ENCODE data around the gene CHI3L1. TPM values are rescaled to one million over a fixed set of nuclear protein-coding genes. Genes with fewer than 3 reads are reported as not detected.

CHI3L1 gene
- total RNA-seq, 1 experiment from 2014 or later = not detected

GRCh38 chr1:203177036-203177405 lies 9.5 kb downstream of the CHI3L1 start:
- Histone ChIP-seq H4K8ac (replicated peaks; ENCODE audit: insufficient read length, low read depth, low read length) (no peak overlapping the region), H2AFZ (ENCODE audit: low read length) (no peak overlapping the region), H3K9me3 (ENCODE audit: control insufficient read depth, low read depth, low read length) (no peaks in the 10 kb centered on the region), H3K4me1 (ENCODE audit: insufficient read depth, low read length) (no peaks in the 10 kb centered on the region), H3K23me2 (ENCODE audit: insufficient read length, low read depth, low read length, poor library complexity, severe bottlenecking) (no peaks in the 10 kb centered on the region), H2BK120ac (ENCODE audit: low read depth, low read length, poor library complexity, severe bottlenecking) (no peak overlapping the region), H4K5ac (ENCODE audit: insufficient read length, low read depth, low read length) (no peak overlapping the region), H3K4ac (ENCODE audit: low read depth, low read length) (no peak overlapping the region), H3K27ac (ENCODE audit: insufficient read length, low read depth, low read length) (no peak overlapping the region), H3K9ac (ENCODE audit: extremely low read depth, insufficient read length, low read length) (no peak overlapping the region), H3K14ac (ENCODE audit: insufficient read depth, low read length) (no peak overlapping the region), H3K79me1 (ENCODE audit: insufficient read depth, low read depth, low read length, poor library complexity, severe bottlenecking) (no peaks in the 10 kb centered on the region), H3K27me3 (ENCODE audit: insufficient read depth, low read length) (no peaks in the 10 kb centered on the region), H2BK20ac (ENCODE audit: low read depth, low read length, poor library complexity, severe bottlenecking) (no peak overlapping the region), H3K79me2 (ENCODE audit: insufficient read depth, low read length) (no peaks in the 10 kb centered on the region), H2BK5ac (ENCODE audit: insufficient read length, low read length) (no peak overlapping the region), H2BK15ac (ENCODE audit: low read depth, low read length) (no peak overlapping the region), H3K18ac (ENCODE audit: insufficient read length, low read depth, low read length) (no peak overlapping the region), H3K56ac (ENCODE audit: insufficient read length, low read depth, low read length) (no peak overlapping the region), H3K23ac (ENCODE audit: insufficient read length, low read depth, low read length) (no peak overlapping the region), H3K4me2 (ENCODE audit: insufficient read depth, insufficient read length, low read length) (no peak overlapping the region), H2BK12ac (ENCODE audit: insufficient read length, low read depth, low read length) (no peak overlapping the region), H3T11ph (ENCODE audit: low read length) (no peak overlapping the region), H4K91ac (ENCODE audit: insufficient read length, low read depth, low read length) (no peak overlapping the region), H2AK5ac (ENCODE audit: insufficient read length, low read length) (no peak overlapping the region), H4K20me1 (ENCODE audit: control insufficient read depth, insufficient read depth, insufficient read length) (no peaks in the 10 kb centered on the region)
- H3K36me3 Mint-ChIP-seq (ENCODE audit: insufficient read depth in 1 of 3, low read depth in 3 of 3) = no peaks in the 10 kb centered on the region
- no CpG with 5 or more reads among the region's 6 CpGs for WGBS (ENCODE audit: extremely low coverage, insufficient read length, low lambda C conversion rate)
- H3K4me3 Mint-ChIP-seq = no peak overlapping the region
- 0 out of 7 replicates have a peak overlapping the region, but pooled peaks of 1 of the 3 experiments have one; percentile 17 for H3K27ac Mint-ChIP-seq
- peaks cover 1% of the 10 kb centered on the region; the same call in 1 of the 2 replicates for H3K27me3 Mint-ChIP-seq (ENCODE audit: low read depth)
- no peak for DNase-seq
- peaks cover 32 to 37% of the 10 kb centered on the region in 2 experiments for H3K4me1 Mint-ChIP-seq
- TF ChIP-seq CTCF (conservative IDR thresholded peaks at IDR 0.05) = no peak
- H3K9me3 Mint-ChIP-seq = no peaks in the 10 kb centered on the region
